SK-N-MC (cell line): ENCODE data around the gene HEPHL1.

Experiments
- EZH2 ChIP-seq: fragments of 200-600 bp; sonication (generic); IDR thresholded peaks from one replicate; pipeline ENCODE4 v1.6.1; 2017; ENCODE audit warnings: antibody characterized with exemption
- FOXP2 ChIP-seq: optimal IDR thresholded peaks from 2 replicates; pipeline ENCODE3; 2011; ENCODE audit warnings: mild to moderate bottlenecking, moderate library complexity; ENCODE audit not compliant: insufficient read depth; ENCODE audit errors: extremely low read length, control extremely low read depth
- POLR2AphosphoS5 ChIP-seq: IDR thresholded peaks from 2 replicates; pipeline ENCODE4 v1.6.1; 2012; ENCODE audit warnings: mild to moderate bottlenecking, low read depth, low read length, borderline replicate concordance

DNA sequence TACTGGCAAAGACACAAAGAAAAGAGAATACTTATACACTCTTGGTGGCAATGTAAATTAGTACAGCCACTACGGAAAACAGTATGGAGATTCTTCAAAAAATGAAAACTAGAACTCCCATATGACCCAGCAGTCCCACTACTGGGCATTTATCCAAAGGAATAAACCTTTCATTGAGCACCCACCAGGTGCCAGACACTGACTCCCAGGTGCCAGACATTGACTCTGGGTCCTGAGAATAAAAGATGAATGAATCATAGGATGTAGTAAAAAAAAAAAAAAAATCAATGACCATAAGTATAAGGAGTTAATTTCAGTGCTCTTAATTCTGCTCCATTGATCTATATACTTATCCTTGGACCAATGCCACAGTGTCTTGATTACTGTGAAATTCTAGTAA lies 28.2 kb downstream of the HEPHL1 start:
- TF ChIP-seq POLR2AphosphoS5 (no peak), EZH2 (no peak), FOXP2 (no peak)
